Measurements from ENCODE around the gene ABHD12B.
"Not testable (repeated sequence)": the region's sequence is repeated elsewhere in the genome, so short reads cannot be mapped to it uniquely, and the experiment has no call there.

The ABHD12B gene

GRCh38 chr14:50910495-50911420 is 38.9 kb downstream of the ABHD12B start:
- Histone ChIP-seq H3K4me3 (ENCODE audit: low read depth, low read length) (no peak overlapping the region), H3K27ac (no peak overlapping the region), H3K79me2 (no peaks in the 10 kb centered on the region), H2AFZ (no peak overlapping the region), H3K4me2 (ENCODE audit: low read length) (no peak overlapping the region), H3K27me3 (ENCODE audit: control insufficient read depth, insufficient read depth, low read length) (no peaks in the 10 kb centered on the region), H3K36me3 (ENCODE audit: control insufficient read depth, insufficient read depth, low read length) (no peaks in the 10 kb centered on the region), H3K9ac (no peak overlapping the region), H3K9me3 (ENCODE audit: control insufficient read depth, low read length) (no peaks in the 10 kb centered on the region), H3K4me1 (no peaks in the 10 kb centered on the region)
- no peak for TF ChIP-seq CTCF (IDR thresholded peaks at IDR 0.05)

GRCh38 chr14:50917449-50917848 is 45.6 kb downstream of the ABHD12B start:
- Histone ChIP-seq H3K4me1 (no peaks in the 10 kb centered on the region), H3K79me2 (no peaks in the 10 kb centered on the region), H3K36me3 (ENCODE audit: control insufficient read depth, insufficient read depth, low read length) (no peaks in the 10 kb centered on the region), H3K9me3 (ENCODE audit: control insufficient read depth, low read length) (no peaks in the 10 kb centered on the region), H3K9ac (no peak overlapping the region), H3K27me3 (ENCODE audit: control insufficient read depth, insufficient read depth, low read length) (no peaks in the 10 kb centered on the region), H3K4me2 (ENCODE audit: low read length) (no peak overlapping the region), H2AFZ (no peak overlapping the region), H3K4me3 (ENCODE audit: low read depth, low read length) (no peak overlapping the region), H3K27ac (no peak overlapping the region)
- TF ChIP-seq CTCF (IDR thresholded peaks at IDR 0.05), result no peak

GRCh38 chr14:50919524-50919923 is 47.7 kb downstream of the ABHD12B start:
- not testable (repeated sequence) for H3K36me3 ChIP-seq (ENCODE audit: control insufficient read depth, insufficient read depth, low read length); H3K9ac ChIP-seq; H3K79me2 ChIP-seq; H2AFZ ChIP-seq; H3K9me3 ChIP-seq (ENCODE audit: control insufficient read depth, low read length); H3K4me1 ChIP-seq; H3K4me2 ChIP-seq (ENCODE audit: low read length); H3K27me3 ChIP-seq (ENCODE audit: control insufficient read depth, insufficient read depth, low read length); H3K27ac ChIP-seq; H3K4me3 ChIP-seq (ENCODE audit: low read depth, low read length)

GRCh38 chr14:50920482-50921230 is 48.8 kb downstream of the ABHD12B start:
- Histone ChIP-seq H3K27ac (no peak overlapping the region), H3K4me2 (ENCODE audit: low read length) (no peak overlapping the region), H3K79me2 (no peaks in the 10 kb centered on the region), H3K9me3 (ENCODE audit: control insufficient read depth, low read length) (no peaks in the 10 kb centered on the region), H3K27me3 (ENCODE audit: control insufficient read depth, insufficient read depth, low read length) (no peaks in the 10 kb centered on the region), H3K9ac (no peak overlapping the region), H3K4me1 (peaks cover 3% of the 10 kb centered on the region), H2AFZ (no peak overlapping the region), H3K4me3 (ENCODE audit: low read depth, low read length) (no peak overlapping the region), H3K36me3 (ENCODE audit: control insufficient read depth, insufficient read depth, low read length) (no peaks in the 10 kb centered on the region)
- no peak for TF ChIP-seq CTCF (IDR thresholded peaks at IDR 0.05)

- Histone ChIP-seq H3K4me3 (ENCODE audit: low read depth, low read length) (no peak overlapping the region), H3K9me3 (ENCODE audit: control insufficient read depth, low read length) (no peaks in the 10 kb centered on the region), H3K27me3 (ENCODE audit: control insufficient read depth, insufficient read depth, low read length) (no peaks in the 10 kb centered on the region), H3K36me3 (ENCODE audit: control insufficient read depth, insufficient read depth, low read length) (no peaks in the 10 kb centered on the region), H3K27ac (no peak overlapping the region), H3K4me2 (ENCODE audit: low read length) (no peak overlapping the region), H3K4me1 (peaks cover 3% of the 10 kb centered on the region), H2AFZ (no peak overlapping the region), H3K79me2 (no peaks in the 10 kb centered on the region), H3K9ac (no peak overlapping the region)
- TF ChIP-seq CTCF (IDR thresholded peaks at IDR 0.05), result no peak
These were observed 51.0 kb downstream of the ABHD12B start for GRCh38 chr14:50922803-50923202.
